Measurements from ENCODE around the gene RUFY1.
"Not testable (repeated sequence)": the region's sequence is repeated elsewhere in the genome, so short reads cannot be mapped to it uniquely, and the experiment has no call there.

The RUFY1 gene, protein sequence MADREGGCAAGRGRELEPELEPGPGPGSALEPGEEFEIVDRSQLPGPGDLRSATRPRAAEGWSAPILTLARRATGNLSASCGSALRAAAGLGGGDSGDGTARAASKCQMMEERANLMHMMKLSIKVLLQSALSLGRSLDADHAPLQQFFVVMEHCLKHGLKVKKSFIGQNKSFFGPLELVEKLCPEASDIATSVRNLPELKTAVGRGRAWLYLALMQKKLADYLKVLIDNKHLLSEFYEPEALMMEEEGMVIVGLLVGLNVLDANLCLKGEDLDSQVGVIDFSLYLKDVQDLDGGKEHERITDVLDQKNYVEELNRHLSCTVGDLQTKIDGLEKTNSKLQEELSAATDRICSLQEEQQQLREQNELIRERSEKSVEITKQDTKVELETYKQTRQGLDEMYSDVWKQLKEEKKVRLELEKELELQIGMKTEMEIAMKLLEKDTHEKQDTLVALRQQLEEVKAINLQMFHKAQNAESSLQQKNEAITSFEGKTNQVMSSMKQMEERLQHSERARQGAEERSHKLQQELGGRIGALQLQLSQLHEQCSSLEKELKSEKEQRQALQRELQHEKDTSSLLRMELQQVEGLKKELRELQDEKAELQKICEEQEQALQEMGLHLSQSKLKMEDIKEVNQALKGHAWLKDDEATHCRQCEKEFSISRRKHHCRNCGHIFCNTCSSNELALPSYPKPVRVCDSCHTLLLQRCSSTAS

DNA sequence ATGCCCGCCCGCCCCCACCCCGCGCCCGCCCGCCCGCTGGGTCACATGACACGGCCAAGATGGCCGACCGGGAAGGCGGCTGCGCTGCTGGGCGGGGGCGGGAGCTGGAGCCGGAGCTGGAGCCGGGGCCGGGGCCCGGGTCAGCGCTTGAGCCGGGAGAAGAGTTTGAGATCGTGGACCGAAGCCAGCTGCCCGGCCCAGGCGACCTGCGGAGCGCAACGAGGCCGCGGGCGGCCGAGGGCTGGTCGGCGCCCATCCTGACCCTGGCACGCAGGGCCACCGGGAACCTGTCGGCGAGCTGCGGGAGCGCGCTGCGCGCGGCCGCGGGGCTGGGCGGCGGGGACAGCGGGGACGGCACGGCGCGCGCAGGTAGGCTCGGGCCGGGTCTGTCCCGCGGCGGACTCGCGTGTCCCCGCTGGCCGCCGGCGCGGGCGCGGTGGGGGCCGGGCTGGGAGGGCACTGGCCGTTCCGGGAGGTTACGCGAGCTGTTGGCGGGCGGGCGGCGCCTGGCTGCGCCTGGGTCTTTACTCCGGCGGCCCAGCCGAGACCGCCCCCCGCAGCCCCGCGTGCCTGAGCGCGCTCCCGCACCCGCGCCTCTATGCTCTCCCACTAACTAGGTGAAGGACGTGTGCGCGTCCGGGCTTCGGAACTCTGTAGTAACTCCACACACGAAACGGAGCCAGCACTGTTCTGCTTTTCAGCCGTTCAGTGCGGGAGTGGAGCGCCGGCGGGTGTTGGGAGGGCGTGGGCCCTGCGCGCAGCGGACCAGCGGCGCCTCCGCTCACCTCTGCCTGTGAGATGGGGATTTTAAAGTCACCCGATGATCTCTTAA is at the start of gene RUFY1:
RUFY1 (plus strand) TSS at position 44 of the 832 bp plus-strand sequence; CDS start at position 60, 16 bp downstream.
- no peak for DNase-seq (ENCODE audit: low read depth)
- peak within 1 kb of the TSS; percentile 86 for H3K4me3 ChIP-seq (ENCODE audit: low read depth, low read length)
- TF ChIP-seq, protein P1, sequence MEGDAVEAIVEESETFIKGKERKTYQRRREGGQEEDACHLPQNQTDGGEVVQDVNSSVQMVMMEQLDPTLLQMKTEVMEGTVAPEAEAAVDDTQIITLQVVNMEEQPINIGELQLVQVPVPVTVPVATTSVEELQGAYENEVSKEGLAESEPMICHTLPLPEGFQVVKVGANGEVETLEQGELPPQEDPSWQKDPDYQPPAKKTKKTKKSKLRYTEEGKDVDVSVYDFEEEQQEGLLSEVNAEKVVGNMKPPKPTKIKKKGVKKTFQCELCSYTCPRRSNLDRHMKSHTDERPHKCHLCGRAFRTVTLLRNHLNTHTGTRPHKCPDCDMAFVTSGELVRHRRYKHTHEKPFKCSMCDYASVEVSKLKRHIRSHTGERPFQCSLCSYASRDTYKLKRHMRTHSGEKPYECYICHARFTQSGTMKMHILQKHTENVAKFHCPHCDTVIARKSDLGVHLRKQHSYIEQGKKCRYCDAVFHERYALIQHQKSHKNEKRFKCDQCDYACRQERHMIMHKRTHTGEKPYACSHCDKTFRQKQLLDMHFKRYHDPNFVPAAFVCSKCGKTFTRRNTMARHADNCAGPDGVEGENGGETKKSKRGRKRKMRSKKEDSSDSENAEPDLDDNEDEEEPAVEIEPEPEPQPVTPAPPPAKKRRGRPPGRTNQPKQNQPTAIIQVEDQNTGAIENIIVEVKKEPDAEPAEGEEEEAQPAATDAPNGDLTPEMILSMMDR (IDR thresholded peaks at IDR 0.05; ENCODE audit: low read depth, low read length, missing control alignments) = no peak

DNA sequence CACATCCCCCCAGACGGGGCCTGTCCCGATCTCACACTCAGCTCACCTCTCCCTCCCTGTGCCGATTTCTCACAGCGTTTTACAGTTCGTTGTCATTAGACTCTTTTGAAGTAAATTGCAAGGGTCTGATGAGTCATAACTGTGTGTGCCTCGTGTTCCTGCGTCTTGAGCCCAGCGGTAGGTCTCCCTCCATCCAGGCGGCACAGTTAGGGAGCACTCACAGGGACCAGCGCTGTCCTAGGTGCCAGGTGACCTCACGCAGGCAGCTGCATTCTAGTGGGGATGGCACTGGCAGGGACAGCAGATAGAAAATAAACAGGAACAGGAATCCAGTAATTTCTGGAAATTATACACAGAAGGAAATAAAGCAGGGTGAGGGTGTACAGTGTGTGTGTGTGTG is 48.4 kb upstream of the RUFY1 start:
- H3K4me3 ChIP-seq (ENCODE audit: low read depth, low read length); DNase-seq (ENCODE audit: low read depth): not testable (repeated sequence)

DNA sequence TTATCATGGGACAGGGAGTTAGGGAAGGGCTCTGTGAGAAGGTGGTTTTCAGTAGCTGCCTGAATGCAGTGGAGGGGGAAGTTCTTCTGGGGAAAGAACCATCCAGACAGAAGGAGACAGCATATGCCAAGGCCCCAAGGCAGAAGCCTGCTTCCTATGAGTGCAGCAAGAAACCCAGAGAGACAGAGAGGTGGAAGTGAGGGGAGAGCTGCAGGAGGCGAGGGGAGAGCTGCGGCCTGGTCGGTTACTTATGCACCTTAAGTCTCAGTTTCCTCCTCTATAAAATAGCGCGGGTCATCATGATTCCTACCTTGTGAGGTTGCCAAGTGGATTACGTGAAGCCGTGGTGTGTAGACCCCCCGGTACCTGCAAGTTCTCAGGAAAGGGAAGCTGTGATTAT is 47.9 kb upstream of the RUFY1 start:
- not testable (repeated sequence) for DNase-seq (ENCODE audit: low read depth); H3K4me3 ChIP-seq (ENCODE audit: low read depth, low read length)

DNA sequence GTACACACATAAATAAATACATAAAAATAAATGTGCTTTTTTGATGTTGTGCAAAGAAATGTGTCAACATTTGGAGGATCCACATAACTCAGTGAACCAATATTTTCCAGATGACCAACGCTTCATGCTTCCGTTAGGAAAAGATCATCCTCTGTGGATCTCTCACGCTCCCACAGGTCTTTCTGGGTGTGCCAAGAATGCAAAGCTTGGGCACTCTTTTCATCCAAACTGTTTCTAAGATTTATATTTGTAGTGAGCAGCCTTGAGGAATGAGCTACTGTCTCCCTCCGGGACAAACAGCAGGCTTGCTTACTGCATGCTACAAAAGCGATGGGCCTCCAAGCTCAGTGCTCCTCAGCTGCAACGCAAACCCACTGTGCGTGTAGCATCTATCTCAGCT is 46.2 kb upstream of the RUFY1 start:
- no peak for DNase-seq (ENCODE audit: low read depth)
- TF ChIP-seq, protein P1 (IDR thresholded peaks at IDR 0.05; ENCODE audit: low read depth, low read length, missing control alignments) = no peak
- no peak overlapping the region for H3K4me3 ChIP-seq (ENCODE audit: low read depth, low read length)

DNA sequence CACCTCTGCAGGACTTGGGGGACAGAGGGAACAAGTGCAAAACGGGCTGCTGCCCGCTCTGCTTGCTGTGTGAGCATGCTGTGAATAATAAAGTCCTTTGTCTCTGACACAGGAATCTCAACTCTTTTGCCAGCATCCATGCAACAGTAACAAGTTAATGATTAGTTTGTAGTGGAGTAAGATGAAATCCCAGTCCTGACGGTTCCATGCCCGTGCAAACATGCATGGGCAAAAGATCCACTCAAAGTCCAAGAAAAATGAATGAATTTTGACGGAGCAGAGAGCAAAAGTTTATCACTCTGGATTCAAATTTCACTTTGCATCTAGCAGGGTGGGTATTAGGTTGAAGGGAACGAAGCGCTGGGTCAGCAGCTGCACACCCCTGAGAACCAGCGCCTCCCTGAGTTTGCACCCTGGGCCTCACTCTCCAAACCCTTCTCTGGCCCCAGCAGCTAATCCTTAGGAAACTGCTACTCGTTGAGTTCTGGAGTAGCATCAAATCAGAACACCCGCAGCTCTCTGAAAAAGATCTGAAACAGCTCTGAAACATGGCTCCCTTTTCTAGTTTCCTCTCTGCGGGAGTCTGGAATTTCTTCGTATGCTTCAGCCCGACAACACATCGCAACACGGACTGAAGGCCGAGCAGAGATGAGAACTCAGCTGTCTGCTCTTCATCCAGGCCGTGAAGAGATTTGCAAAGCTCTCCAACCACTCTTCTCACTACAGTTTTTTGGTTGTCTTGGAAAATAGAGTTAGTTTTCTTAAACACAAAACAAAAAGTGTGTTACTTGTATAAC is 45.6 kb upstream of the RUFY1 start:
- H3K4me3 ChIP-seq (ENCODE audit: low read depth, low read length) = no peak overlapping the region
- DNase-seq (ENCODE audit: low read depth) = no peak
- TF ChIP-seq, protein P1 (IDR thresholded peaks at IDR 0.05; ENCODE audit: low read depth, low read length, missing control alignments) = no peak

DNA sequence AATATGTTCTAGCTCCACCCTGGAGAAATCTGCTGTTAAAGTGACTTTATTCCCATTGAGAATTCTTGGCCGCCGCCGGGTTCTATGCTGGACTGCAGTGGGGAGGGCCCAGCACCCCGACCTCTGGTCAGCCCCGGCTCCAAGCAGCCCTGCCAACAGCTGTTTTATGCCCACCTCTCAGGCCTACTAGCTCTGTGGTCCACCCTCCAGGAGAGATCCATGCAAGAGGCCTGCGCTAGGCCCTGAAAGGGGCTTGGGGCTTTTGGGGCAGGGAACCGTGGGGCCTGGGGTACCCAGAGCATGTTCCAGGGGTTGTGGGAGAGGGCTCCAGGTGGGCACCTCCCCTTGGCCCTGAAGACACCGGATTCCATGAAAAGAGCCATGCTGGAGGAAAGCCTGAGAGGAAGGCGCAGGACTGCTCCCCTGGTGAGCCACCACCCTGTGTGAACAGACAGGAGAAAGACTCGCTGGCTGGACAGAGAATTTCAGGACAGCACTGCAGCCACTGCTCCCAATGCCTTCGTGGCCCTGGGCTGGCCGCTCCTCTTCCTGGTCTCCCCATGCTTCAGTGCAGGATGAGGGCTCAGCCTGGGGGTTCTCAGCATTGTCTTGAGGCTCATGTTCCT is 44.6 kb upstream of the RUFY1 start:
- TF ChIP-seq, protein P1 (IDR thresholded peaks at IDR 0.05; ENCODE audit: low read depth, low read length, missing control alignments) = no peak
- no peak overlapping the region for H3K4me3 ChIP-seq (ENCODE audit: low read depth, low read length)
- DNase-seq (ENCODE audit: low read depth) = no peak

DNA sequence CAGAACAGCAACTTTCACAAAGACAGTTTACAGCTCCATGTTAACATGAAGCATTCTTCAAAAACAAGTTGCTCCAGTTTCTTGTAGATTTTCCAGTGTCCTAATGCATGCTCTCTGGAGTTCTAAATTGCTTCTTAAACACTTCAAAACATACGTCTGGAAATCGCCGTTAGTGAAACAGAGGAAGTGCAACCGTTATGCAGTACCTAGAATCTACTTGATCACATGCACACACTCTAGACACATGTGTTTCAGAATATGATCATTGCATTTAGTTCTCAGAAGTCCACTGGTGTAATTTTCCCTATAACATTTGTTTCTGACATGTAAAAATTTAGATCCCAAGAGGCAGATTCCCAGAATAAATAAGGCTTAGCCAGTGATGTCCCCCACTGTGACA is 41.1 kb upstream of the RUFY1 start:
- no peak for DNase-seq (ENCODE audit: low read depth)
- no peak overlapping the region for H3K4me3 ChIP-seq (ENCODE audit: low read depth, low read length)
- TF ChIP-seq, protein P1 (IDR thresholded peaks at IDR 0.05; ENCODE audit: low read depth, low read length, missing control alignments) = no peak
